Transverse colon (tissue), 4 donors: ENCODE measurements around the gene AP1S3.

ENCODE experiments used
- CTCF ChIP-seq, 5 experiments: fragments of 200-600 bp in 3 of 5; fragments of 450-650 bp in 2 of 5; sonication (generic) in 3 of 5; IDR thresholded peaks; 1 replicate in 2 of 5; 2 replicates in 3 of 5; pipeline ENCODE4 v1.5.1; 2016 to 2017; ENCODE audit warnings: antibody characterized with exemption in 5 of 5, inconsistent platforms in 3 of 5, mild to moderate bottlenecking in 2 of 5, moderate library complexity in 1 of 5
- EP300 ChIP-seq: sonication (generic); formaldehyde crosslinking; IDR thresholded peaks from one replicate; pipeline ENCODE4 v1.6.1; 2017; ENCODE audit warnings: antibody characterized with exemption, low read depth
- POLR2A ChIP-seq: fragments of 450-650 bp; IDR thresholded peaks from one replicate; pipeline ENCODE4 v1.6.1; 2016; ENCODE audit warnings: antibody characterized with exemption, mild to moderate bottlenecking, moderate library complexity
- POLR2AphosphoS5 ChIP-seq, 3 donors: sonication (generic); formaldehyde crosslinking; IDR thresholded peaks; one replicate each; pipeline ENCODE4 v1.6.1; 2016; ENCODE audit warnings: antibody characterized with exemption in 3 of 3

GRCh38 chr2:223797811-223798721, 39.3 kb downstream of the AP1S3 start:
- no peak for TF ChIP-seq POLR2AphosphoS5 (IDR thresholded peaks at IDR 0.05)
- TF ChIP-seq CTCF (IDR thresholded peaks at IDR 0.05), result peak; percentile 42 to 55 (median 45)
- no peak for TF ChIP-seq POLR2A
- TF ChIP-seq EP300, result no peak
